Measurements from ENCODE around the gene HLA-DMB. TPM values are rescaled to one million over a fixed set of nuclear protein-coding genes. Genes with fewer than 3 reads are reported as not detected.
A peak's percentile ranks its signal among the peaks of the same experiment; 100 is the strongest.

Gene HLA-DMB
- total and polyA plus RNA-seq, 12 donors = 9.1 to 118 (median 70.5) TPM

- 74 to 95% (median 88%) methylated on average over 2 of the region's 2 CpGs for WGBS, 4 donors
- Histone ChIP-seq H3K4me1 (replicated peaks in 1 of 2) (peaks cover 14 to 23% of the 10 kb centered on the region in 2 donors), H3K36me3 (replicated peaks in 1 of 2) (no peaks in the 10 kb centered on the region), H3K9me3 (replicated peaks in 1 of 3) (no peaks in the 10 kb centered on the region), H3K27ac (no peak overlapping the region), H3K4me3 (no peak overlapping the region), H3K27me3 (no peaks in the 10 kb centered on the region)
- no peak for TF ChIP-seq CTCF (IDR thresholded peaks at IDR 0.05)
- DNase-seq = no peak
- intact Hi-C loops (cut with DNase I) = loop anchor here (5.0 to 10.0 kb wide), 3 partner anchors 46 to 99 kb away; no protein-coding TSS in a partner anchor
Observed at GRCh38 chr6:32888576-32888975, 52.3 kb downstream of the HLA-DMB start.

GRCh38 chr6:32887616-32888015 lies 53.2 kb downstream of the HLA-DMB start:
- WGBS, 4 donors = 56 to 88% (median 76%) methylated on average over 5 of the region's 5 CpGs
- Histone ChIP-seq H3K9me3 (replicated peaks in 1 of 3) (no peaks in the 10 kb centered on the region), H3K4me3 (no peak overlapping the region), H3K27me3 (no peaks in the 10 kb centered on the region), H3K36me3 (replicated peaks in 1 of 2) (no peaks in the 10 kb centered on the region), H3K4me1 (replicated peaks in 1 of 2) (peaks cover 12 to 20% of the 10 kb centered on the region in 2 donors), H3K27ac (peak overlapping the region in 2 of 5 donors; percentile 6 to 78)
- TF ChIP-seq POLR2A (IDR thresholded peaks at IDR 0.05) (no peak), CTCF (IDR thresholded peaks at IDR 0.05) (no peak)
- intact Hi-C loops (cut with DNase I) = loop anchor here (5.0 to 10.0 kb wide), 3 partner anchors 47 to 100 kb away; no protein-coding TSS in a partner anchor
- no peak for DNase-seq

- WGBS, 4 donors = 19 to 32% (median 27%) methylated on average over 3 of the region's 3 CpGs
- Histone ChIP-seq H3K9me3 (replicated peaks in 1 of 3) (no peaks in the 10 kb centered on the region), H3K27ac (peak overlapping the region in 4 of 5 donors; percentile 22 to 78 (median 63)), H3K4me1 (replicated peaks in 1 of 2) (peaks cover 12 to 20% of the 10 kb centered on the region in 2 donors), H3K36me3 (replicated peaks in 1 of 2) (no peaks in the 10 kb centered on the region), H3K27me3 (no peaks in the 10 kb centered on the region), H3K4me3 (no peak overlapping the region)
- DNase-seq = peak; percentile 53 to 83 (median 73)
- intact Hi-C loops (cut with DNase I) = loop anchor here (5.0 to 10.0 kb wide), 3 partner anchors 48 to 100 kb away; no protein-coding TSS in a partner anchor
- no peak for TF ChIP-seq CTCF (IDR thresholded peaks at IDR 0.05)
- TF ChIP-seq POLR2A (IDR thresholded peaks at IDR 0.05) = no peak
Observed at GRCh38 chr6:32886681-32887383, 54.0 kb downstream of the HLA-DMB start.

DNA sequence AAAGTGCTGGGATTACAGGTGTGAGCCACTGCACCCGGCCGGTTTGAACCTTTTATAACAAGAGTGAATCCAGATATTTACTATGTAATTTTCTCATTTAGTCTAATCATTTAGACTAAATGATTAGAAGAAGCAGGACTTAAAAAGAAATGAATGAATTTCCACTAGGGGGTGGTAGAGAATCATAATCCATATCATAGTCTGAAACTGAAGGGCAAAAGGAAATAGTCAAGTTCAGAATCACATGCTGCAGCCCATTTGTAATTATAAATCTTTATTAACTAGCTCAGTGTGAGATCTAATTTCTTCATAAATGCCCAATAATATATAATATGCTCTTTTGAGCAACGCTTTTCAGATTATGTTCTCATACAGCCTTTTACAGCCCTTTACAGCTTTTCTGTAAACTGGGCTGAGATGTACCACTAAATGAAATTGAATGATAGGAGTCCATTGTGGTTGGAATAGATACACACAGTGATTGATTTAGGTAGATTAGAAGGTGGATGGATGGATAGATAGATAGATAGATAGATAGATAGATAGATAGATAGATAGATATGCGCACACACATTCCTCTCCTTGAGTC lies 55.0 kb downstream of the HLA-DMB start:
- Histone ChIP-seq H3K27ac (peak overlapping the region in 1 of 5 donors; percentile 24), H3K4me1 (replicated peaks in 1 of 2) (peaks cover 12 to 20% of the 10 kb centered on the region in 2 donors), H3K27me3 (no peaks in the 10 kb centered on the region), H3K36me3 (replicated peaks in 1 of 2) (no peaks in the 10 kb centered on the region), H3K9me3 (replicated peaks in 1 of 3) (no peaks in the 10 kb centered on the region), H3K4me3 (no peak overlapping the region)
- intact Hi-C loops (cut with DNase I) = loop anchor here (5.0 to 10.0 kb wide), 3 partner anchors 49 to 102 kb away; no protein-coding TSS in a partner anchor
- TF ChIP-seq POLR2A (IDR thresholded peaks at IDR 0.05) (no peak), CTCF (IDR thresholded peaks at IDR 0.05) (peak; percentile 59 to 87 (median 76))
- DNase-seq = no peak
- 26 to 35% (median 34%) methylated on average over 4 of the region's 4 CpGs for WGBS, 4 donors
